Spinal cord (tissue), 10 donors: ENCODE data around the gene UQCC2. TPM values are rescaled to one million over a fixed set of nuclear protein-coding genes. Genes with fewer than 3 reads are reported as not detected.

ENCODE experiments used
- DNase-seq, 6 donors: peaks; one replicate each; pipeline versions ENCODE4 v3.0.0 to v3.0.0-alpha.2; 2013 to 2015; ENCODE audit warnings: low spot score in 6 of 6, low read depth in 4 of 6
- H3K27ac ChIP-seq: one replicate; pipeline ENCODE4 v1.5.1; 2013; ENCODE audit warnings: low read depth, low read length, control low read depth
- H3K27me3 ChIP-seq: one replicate; pipeline ENCODE4 v1.6.1; 2013; ENCODE audit warnings: low read length; ENCODE audit not compliant: control insufficient read depth, insufficient read depth
- H3K36me3 ChIP-seq: one replicate; pipeline ENCODE4 v1.6.1; 2013; ENCODE audit warnings: low read length; ENCODE audit not compliant: control insufficient read depth, insufficient read depth
- H3K4me1 ChIP-seq: one replicate; pipeline ENCODE4 v1.6.1; 2013; ENCODE audit warnings: low read length; ENCODE audit not compliant: control insufficient read depth, insufficient read depth
- H3K4me3 ChIP-seq: one replicate; pipeline ENCODE4 v1.5.1; 2013; ENCODE audit warnings: low read depth, low read length, control low read depth
- H3K9me3 ChIP-seq: one replicate; pipeline ENCODE4 v1.6.1; 2013; ENCODE audit warnings: low read length; ENCODE audit not compliant: control insufficient read depth, insufficient read depth
- WGBS: methylation state at CpG from one replicate; pipeline ENCODE4 v1.1.5; 2013; ENCODE audit warnings: missing lambda C conversion rate; ENCODE audit not compliant: insufficient coverage; 5-methylcytosine and 5-hydroxymethylcytosine counted together
- polyA plus RNA-seq, 2 donors: library from polyadenylated mRNA; unstranded; fragments of 120-200 nt; gene quantifications; one replicate each; pipeline ENCODE4 v1.2.1, GENCODE V29; 2013; ENCODE audit not compliant: insufficient read length in 2 of 2
- total RNA-seq, 2 donors: library from RNA; depleted of rRNA in 1 of 2; stranded (reverse); fragments of 120-200 nt in 1 of 2; fragments of >200 nt in 1 of 2; gene quantifications; one replicate each; pipeline versions ENCODE4 v1.2.3 to v1.2.4, GENCODE V29; 2013 to 2014
- donor health status: healthy.

Gene UQCC2
- total and polyA plus RNA-seq, 4 donors: 28.5 to 110 (median 96.4) TPM

- Histone ChIP-seq H3K4me3 (no peak overlapping the region), H3K27me3 (no peaks in the 10 kb centered on the region), H3K9me3 (no peaks in the 10 kb centered on the region), H3K4me1 (peaks cover 21% of the 10 kb centered on the region), H3K36me3 (peaks cover 33% of the 10 kb centered on the region), H3K27ac (no peak overlapping the region)
- WGBS: 64% methylated on average over 7 of the region's 15 CpGs
- peak in 2 of 6 donors; percentile 38 to 46 for DNase-seq
Observed at GRCh38 chr6:33683051-33683571, 28.4 kb downstream of the UQCC2 start.

- Histone ChIP-seq H3K4me1 (peaks cover 21% of the 10 kb centered on the region), H3K27ac (no peak overlapping the region), H3K36me3 (peaks cover 29% of the 10 kb centered on the region), H3K4me3 (no peak overlapping the region), H3K9me3 (no peaks in the 10 kb centered on the region), H3K27me3 (no peaks in the 10 kb centered on the region)
- 94% methylated on average over 11 of the region's 13 CpGs for WGBS
- no peak for DNase-seq
Observed at GRCh38 chr6:33682341-33682740, 29.2 kb downstream of the UQCC2 start.

- Histone ChIP-seq H3K9me3 (no peaks in the 10 kb centered on the region), H3K36me3 (peaks cover 15% of the 10 kb centered on the region), H3K27me3 (no peaks in the 10 kb centered on the region), H3K27ac (no peak overlapping the region), H3K4me3 (no peak overlapping the region), H3K4me1 (peaks cover 18% of the 10 kb centered on the region)
- 92% methylated on average over 20 of the region's 20 CpGs for WGBS
- no peak for DNase-seq
Observed at GRCh38 chr6:33679761-33680160, 31.7 kb downstream of the UQCC2 start.

GRCh38 chr6:33678932-33679490, 32.5 kb downstream of the UQCC2 start:
- H3K4me3 ChIP-seq: no peak overlapping the region
- H3K9me3 ChIP-seq: no peaks in the 10 kb centered on the region
- 89% methylated on average over 11 of the region's 12 CpGs for WGBS
- peaks cover 23% of the 10 kb centered on the region for H3K4me1 ChIP-seq
- no peak overlapping the region for H3K27ac ChIP-seq
- peaks cover 8% of the 10 kb centered on the region for H3K36me3 ChIP-seq
- H3K27me3 ChIP-seq: no peaks in the 10 kb centered on the region
- DNase-seq: no peak

- Histone ChIP-seq H3K27ac (no peak overlapping the region), H3K4me1 (peaks cover 24% of the 10 kb centered on the region), H3K9me3 (no peaks in the 10 kb centered on the region), H3K27me3 (no peaks in the 10 kb centered on the region), H3K4me3 (no peak overlapping the region), H3K36me3 (peaks cover 5% of the 10 kb centered on the region)
- no peak for DNase-seq
- WGBS: 83% methylated on average over 21 of the region's 24 CpGs
Observed at GRCh38 chr6:33678233-33678931, 33.1 kb downstream of the UQCC2 start.

GRCh38 chr6:33677689-33678088, 33.8 kb downstream of the UQCC2 start:
- no peak for DNase-seq
- H3K4me3 ChIP-seq: no peak overlapping the region
- H3K27ac ChIP-seq: no peak overlapping the region
- H3K9me3 ChIP-seq: no peaks in the 10 kb centered on the region
- H3K27me3 ChIP-seq: no peaks in the 10 kb centered on the region
- peaks cover 18% of the 10 kb centered on the region for H3K4me1 ChIP-seq
- peaks cover 5% of the 10 kb centered on the region for H3K36me3 ChIP-seq
- 96% methylated on average over 2 of the region's 2 CpGs for WGBS

- peaks cover 18% of the 10 kb centered on the region for H3K4me1 ChIP-seq
- peaks cover 5% of the 10 kb centered on the region for H3K36me3 ChIP-seq
- 81% methylated on average over 5 of the region's 8 CpGs for WGBS
- no peaks in the 10 kb centered on the region for H3K27me3 ChIP-seq
- no peak overlapping the region for H3K4me3 ChIP-seq
- no peaks in the 10 kb centered on the region for H3K9me3 ChIP-seq
- H3K27ac ChIP-seq: no peak overlapping the region
- no peak for DNase-seq
Observed at GRCh38 chr6:33677143-33677660, 34.3 kb downstream of the UQCC2 start.

- WGBS: 92% methylated on average over 15 of the region's 15 CpGs
Observed at GRCh38 chr6:33676416-33677142, 34.9 kb downstream of the UQCC2 start.

GRCh38 chr6:33675968-33676367, 35.5 kb downstream of the UQCC2 start:
- H3K36me3 ChIP-seq: peaks cover 6% of the 10 kb centered on the region
- no peak overlapping the region for H3K27ac ChIP-seq
- H3K27me3 ChIP-seq: no peaks in the 10 kb centered on the region
- H3K4me3 ChIP-seq: no peak overlapping the region
- peaks cover 18% of the 10 kb centered on the region for H3K4me1 ChIP-seq
- peak in 1 of 6 donors; percentile 35 for DNase-seq
- no peaks in the 10 kb centered on the region for H3K9me3 ChIP-seq
- WGBS: 89% methylated on average over 7 of the region's 7 CpGs

More at GRCh38 chr6:33676416-33677142, 34.9 kb downstream of the UQCC2 start:
- no peak overlapping the region for H3K4me3 ChIP-seq
- H3K9me3 ChIP-seq: no peaks in the 10 kb centered on the region
- peaks cover 5% of the 10 kb centered on the region for H3K36me3 ChIP-seq
- DNase-seq: no peak
- H3K27me3 ChIP-seq: no peaks in the 10 kb centered on the region
- H3K27ac ChIP-seq: no peak overlapping the region
- H3K4me1 ChIP-seq: peaks cover 18% of the 10 kb centered on the region
